ENCODE data around the gene SLC49A3.
"Not testable (repeated sequence)": the region's sequence is repeated elsewhere in the genome, so short reads cannot be mapped to it uniquely, and the experiment has no call there.

SLC49A3 gene

GRCh38 chr4:650951-651883, 37.7 kb downstream of the SLC49A3 start:
- peak; percentile 55 for DNase-seq

- DNase-seq: no peak
Observed at GRCh38 chr4:650461-650860, 38.5 kb downstream of the SLC49A3 start.

GRCh38 chr4:649751-650310, 39.1 kb downstream of the SLC49A3 start:
- no peak for DNase-seq

GRCh38 chr4:649293-649625, 39.7 kb downstream of the SLC49A3 start:
- DNase-seq: no peak

- no peak for DNase-seq
Observed at GRCh38 chr4:648579-649292, 40.2 kb downstream of the SLC49A3 start.

- DNase-seq: no peak
Observed at GRCh38 chr4:647481-647880, 41.5 kb downstream of the SLC49A3 start.

GRCh38 chr4:646460-646859, 42.5 kb downstream of the SLC49A3 start:
- DNase-seq: no peak

GRCh38 chr4:642366-642765, 46.6 kb downstream of the SLC49A3 start:
- DNase-seq: not testable (repeated sequence)

GRCh38 chr4:637536-638280, 51.2 kb downstream of the SLC49A3 start:
- no peak for DNase-seq

- DNase-seq: no peak
Observed at GRCh38 chr4:636628-637159, 52.3 kb downstream of the SLC49A3 start.

- DNase-seq: no peak
Observed at GRCh38 chr4:635851-636627, 52.9 kb downstream of the SLC49A3 start.

- not testable (repeated sequence) for DNase-seq
Observed at GRCh38 chr4:635066-635835, 53.7 kb downstream of the SLC49A3 start.

- DNase-seq: no peak
Observed at GRCh38 chr4:634599-634985, 54.4 kb downstream of the SLC49A3 start.

- DNase-seq: no peak
Observed at GRCh38 chr4:633976-634598, 54.9 kb downstream of the SLC49A3 start.

- DNase-seq: no peak
Observed at GRCh38 chr4:633406-633805, 55.5 kb downstream of the SLC49A3 start.

- no peak for DNase-seq
Observed at GRCh38 chr4:632926-633325, 56.0 kb downstream of the SLC49A3 start.

- DNase-seq: no peak
Observed at GRCh38 chr4:632196-632790, 56.7 kb downstream of the SLC49A3 start.

Measured in NCI-H1092 (cell line).